PC-3 (cell line): ENCODE data around the gene TCF7L1.

Experiments used
- EZH2 ChIP-seq: fragments of 300-600 bp; sonication (generic); IDR thresholded peaks from one replicate; pipeline ENCODE4 v1.6.1; 2017; ENCODE audit warnings: antibody characterized with exemption, mild to moderate bottlenecking, low read length; ENCODE audit not compliant: unreplicated experiment
- TF ChIP-seq, protein P1 (sequence below): fragments of 300-600 bp; sonication (generic); conservative IDR thresholded peaks from 2 replicates; pipeline ENCODE4 v1.5.1; 2017; ENCODE audit warnings: antibody characterized with exemption, low read depth, mild to moderate bottlenecking, low read length

- TF ChIP-seq EZH2, result no peak
- TF ChIP-seq, protein P1, sequence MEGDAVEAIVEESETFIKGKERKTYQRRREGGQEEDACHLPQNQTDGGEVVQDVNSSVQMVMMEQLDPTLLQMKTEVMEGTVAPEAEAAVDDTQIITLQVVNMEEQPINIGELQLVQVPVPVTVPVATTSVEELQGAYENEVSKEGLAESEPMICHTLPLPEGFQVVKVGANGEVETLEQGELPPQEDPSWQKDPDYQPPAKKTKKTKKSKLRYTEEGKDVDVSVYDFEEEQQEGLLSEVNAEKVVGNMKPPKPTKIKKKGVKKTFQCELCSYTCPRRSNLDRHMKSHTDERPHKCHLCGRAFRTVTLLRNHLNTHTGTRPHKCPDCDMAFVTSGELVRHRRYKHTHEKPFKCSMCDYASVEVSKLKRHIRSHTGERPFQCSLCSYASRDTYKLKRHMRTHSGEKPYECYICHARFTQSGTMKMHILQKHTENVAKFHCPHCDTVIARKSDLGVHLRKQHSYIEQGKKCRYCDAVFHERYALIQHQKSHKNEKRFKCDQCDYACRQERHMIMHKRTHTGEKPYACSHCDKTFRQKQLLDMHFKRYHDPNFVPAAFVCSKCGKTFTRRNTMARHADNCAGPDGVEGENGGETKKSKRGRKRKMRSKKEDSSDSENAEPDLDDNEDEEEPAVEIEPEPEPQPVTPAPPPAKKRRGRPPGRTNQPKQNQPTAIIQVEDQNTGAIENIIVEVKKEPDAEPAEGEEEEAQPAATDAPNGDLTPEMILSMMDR, result no peak
Observed at GRCh38 chr2:85307527-85307897, 174.3 kb downstream of the TCF7L1 start.
